Activated CD8-positive, alpha-beta memory T cell treated with anti-CD3 and anti-CD28 coated beads for 36 hours (primary cell): ENCODE results near the gene POLR3GL. TPM values are rescaled to one million over a fixed set of nuclear protein-coding genes. Genes with fewer than 3 reads are reported as not detected.

Experiments
- CTCF ChIA-PET: fragments of 350-600 bp; sonication (Branson Sonifier 250); formaldehyde crosslinking; loops from one replicate; lab custom pipeline; 2021; ENCODE audit warnings: antibody characterized with exemption; lab: Charles Lee
- POLR2A ChIA-PET: fragments of 350-600 bp; sonication (Branson Sonifier 250); formaldehyde crosslinking; loops from one replicate; lab custom pipeline; 2021; ENCODE audit warnings: antibody characterized with exemption; lab: Charles Lee
- total RNA-seq, 2 experiments: library from RNA; stranded (reverse); gene quantifications; one replicate each; pipeline ENCODE4 v1.2.3, GENCODE V29; 2021

Gene POLR3GL
- total RNA-seq, 2 experiments from 2014 or later: 18.1 to 21.9 TPM

- CTCF ChIA-PET: interaction anchor here (2.0 to 7.0 kb wide), 3 partner anchors 17 to 37 kb away, joined by 5 to 47 read pairs (median 8); partner anchors contain the start of gene RBM8A
- POLR2A ChIA-PET: interaction anchor here (0.6 to 1.0 kb wide), 2 partner anchors 90 to 102 kb away, joined by 6 to 9 read pairs; partner anchors contain the start of gene PIAS3
These were observed 3.4 kb upstream of the POLR3GL start for GRCh38 chr1:145961109-145961424.

DNA sequence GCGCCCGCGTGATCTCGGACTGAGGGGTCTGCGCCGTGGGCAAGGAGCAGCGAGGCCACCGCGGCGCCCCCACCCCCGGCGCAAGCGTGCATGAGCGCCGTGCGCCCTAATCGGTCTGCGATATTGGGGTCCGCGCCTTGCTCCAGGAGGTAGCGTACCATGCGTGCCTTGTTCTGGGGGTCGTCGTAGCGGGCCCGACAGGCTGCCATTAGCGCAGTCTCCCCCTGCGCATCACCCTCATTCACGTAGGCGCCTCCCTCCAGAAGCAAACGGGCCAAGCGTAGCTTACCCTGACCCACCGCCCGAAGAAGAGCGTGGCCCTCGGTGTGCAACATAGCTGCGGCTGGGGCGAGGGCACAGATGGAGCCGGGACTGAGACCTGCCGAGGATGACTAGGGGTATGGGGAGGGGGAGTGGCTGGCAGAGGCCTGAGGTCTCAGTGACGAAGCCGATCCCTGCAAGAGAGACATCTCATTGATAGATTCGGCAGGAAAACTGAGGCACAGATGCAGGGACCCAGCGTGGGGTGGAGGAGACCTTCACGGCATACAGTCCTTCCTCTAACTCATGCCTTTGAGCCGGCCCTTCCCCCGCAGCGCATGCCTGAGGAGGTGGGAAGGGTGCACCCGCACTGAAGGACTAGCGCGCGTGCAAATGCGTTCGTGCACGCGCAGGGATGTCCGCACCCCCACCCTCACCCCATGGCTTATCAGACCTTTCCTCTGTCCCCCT lies 2.9 kb upstream of the POLR3GL start:
- POLR2A ChIA-PET: interaction anchor here (0.8 to 1.9 kb wide), 5 partner anchors 17 to 102 kb away, joined by 4 to 7 read pairs (median 5); partner anchors contain the start of genes PIAS3 and RBM8A
- CTCF ChIA-PET: interaction anchor here (0.6 to 7.0 kb wide), 4 partner anchors 17 to 52 kb away, joined by 3 to 47 read pairs (median 6); partner anchors contain the start of gene RBM8A

GRCh38 chr1:145962157-145963102 lies 2.1 kb upstream of the POLR3GL start:
- POLR2A ChIA-PET: interaction anchor here (0.7 to 2.8 kb wide), 11 partner anchors 16 to 117 kb away, joined by 3 to 33 read pairs (median 5); partner anchors contain the start of genes NUDT17, PIAS3, RBM8A and TXNIP
- CTCF ChIA-PET: interaction anchor here (0.6 to 7.0 kb wide), 7 partner anchors 16 to 116 kb away, joined by 3 to 47 read pairs (median 4); partner anchors contain the start of genes NUDT17 and RBM8A

DNA sequence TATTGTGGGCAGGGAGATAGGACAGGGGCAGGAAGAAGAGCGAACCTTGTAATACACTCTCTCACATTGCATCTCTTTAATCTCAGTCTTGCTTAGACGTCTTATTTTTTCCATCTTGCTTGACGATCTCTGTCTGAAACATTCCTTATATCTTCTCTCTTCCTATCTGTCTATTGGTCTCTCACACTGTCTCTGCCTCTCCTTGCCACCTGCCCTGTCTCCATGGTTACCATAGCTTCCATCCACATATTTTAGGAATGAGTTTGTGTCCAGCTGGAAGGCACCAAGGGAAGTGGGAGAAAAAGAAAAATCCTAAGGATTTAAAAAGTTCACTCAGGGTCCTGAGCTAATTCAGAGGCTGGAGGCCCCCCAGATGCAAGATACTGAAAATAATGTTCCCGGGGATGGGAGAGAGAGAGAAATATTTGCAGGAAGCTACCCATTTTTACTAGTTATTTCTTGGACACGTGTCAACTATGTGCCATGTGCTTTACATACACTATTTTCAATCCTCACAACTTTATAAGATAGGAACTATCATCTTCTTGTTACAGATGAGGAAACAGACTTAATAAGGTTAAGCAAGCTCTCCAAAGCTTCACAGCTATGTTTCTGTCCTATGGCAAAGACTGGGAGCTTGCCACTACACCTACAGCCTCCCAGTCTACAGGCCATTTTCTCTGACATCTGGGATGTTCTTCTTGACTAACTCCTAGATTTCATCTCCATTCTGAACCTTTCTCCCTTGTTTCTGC lies 1.0 kb upstream of the POLR3GL start:
- POLR2A ChIA-PET: interaction anchor here (0.9 to 2.8 kb wide), 10 partner anchors 15 to 104 kb away, joined by 3 to 33 read pairs (median 6); partner anchors contain the start of genes PEX11B, PIAS3 and RBM8A
- CTCF ChIA-PET: interaction anchor here (0.7 to 7.0 kb wide), 6 partner anchors 14 to 117 kb away, joined by 3 to 47 read pairs (median 4); partner anchors contain the start of genes NUDT17 and RBM8A

- ChIA-PET POLR2A (interaction anchor here (0.6 to 2.8 kb wide), 9 partner anchors 15 to 87 kb away, joined by 3 to 33 read pairs (median 4); partner anchors contain the start of gene RBM8A), CTCF (interaction anchor here (1.2 to 7.0 kb wide), 5 partner anchors 13 to 47 kb away, joined by 3 to 47 read pairs (median 4); partner anchors contain the start of gene RBM8A)
These were observed 742 bp downstream of the POLR3GL start for GRCh38 chr1:145965119-145965744.

- ChIA-PET CTCF (interaction anchor here (1.3 to 7.0 kb wide), 2 partner anchors 11 to 65 kb away, joined by 3 to 47 read pairs; no protein-coding TSS in a partner anchor), POLR2A (interaction anchor here (0.5 to 0.7 kb wide), 2 partner anchors 70 to 122 kb away, joined by 3 read pairs; partner anchors contain the start of gene NUDT17)
These were observed 2.8 kb downstream of the POLR3GL start for GRCh38 chr1:145967288-145967687.

DNA sequence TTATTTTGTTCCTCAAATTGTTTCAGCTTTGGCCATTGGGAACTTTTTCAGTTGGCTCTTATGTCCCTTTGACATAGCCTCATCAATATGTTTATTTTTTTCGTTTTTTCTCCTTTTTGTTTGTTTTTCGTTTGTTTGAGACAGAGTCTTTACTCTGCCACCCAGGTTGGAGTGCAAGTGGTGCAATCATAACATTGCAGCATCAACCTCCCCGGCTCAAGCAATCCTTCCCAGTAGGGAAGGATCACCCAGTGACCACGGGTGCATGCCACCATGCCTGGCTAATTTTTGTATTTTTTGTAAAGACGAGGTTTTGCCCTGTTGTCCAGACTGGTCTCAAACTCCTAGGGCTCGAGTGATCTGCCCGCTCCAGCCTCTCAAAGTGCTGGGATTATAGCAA lies 8.1 kb downstream of the POLR3GL start:
- ChIA-PET POLR2A (no interaction called here), CTCF (interaction anchor here (0.7 to 1.5 kb wide), 3 partner anchors 34 to 39 kb away, joined by 3 to 4 read pairs (median 3); no protein-coding TSS in a partner anchor)

DNA sequence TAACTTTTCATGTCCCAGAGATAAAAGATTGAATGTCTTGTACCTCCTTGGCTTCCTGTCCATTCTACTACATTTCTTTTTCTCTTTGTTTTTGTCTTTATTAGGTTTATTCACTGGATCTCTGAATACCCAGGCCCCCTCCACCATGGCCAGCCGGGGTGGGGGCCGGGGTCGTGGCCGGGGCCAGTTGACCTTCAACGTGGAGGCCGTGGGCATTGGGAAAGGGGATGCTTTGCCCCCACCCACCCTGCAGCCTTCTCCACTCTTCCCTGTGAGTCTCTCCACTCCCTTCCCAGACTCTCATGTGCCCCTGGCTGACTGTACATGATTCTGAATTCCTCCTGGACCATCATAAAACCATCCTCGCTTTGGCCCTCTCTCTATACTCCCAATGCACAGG lies 10.2 kb downstream of the POLR3GL start:
- POLR2A ChIA-PET: no interaction called here
- CTCF ChIA-PET: interaction anchor here (8.7 kb wide), 1 partner anchor 35 kb away, joined by 161 read pairs; no protein-coding TSS in a partner anchor

- POLR2A ChIA-PET: no interaction called here
- CTCF ChIA-PET: interaction anchor here (8.7 kb wide), 1 partner anchor 35 kb away, joined by 161 read pairs; no protein-coding TSS in a partner anchor
These were observed 10.7 kb downstream of the POLR3GL start for GRCh38 chr1:145975216-145975615.

DNA sequence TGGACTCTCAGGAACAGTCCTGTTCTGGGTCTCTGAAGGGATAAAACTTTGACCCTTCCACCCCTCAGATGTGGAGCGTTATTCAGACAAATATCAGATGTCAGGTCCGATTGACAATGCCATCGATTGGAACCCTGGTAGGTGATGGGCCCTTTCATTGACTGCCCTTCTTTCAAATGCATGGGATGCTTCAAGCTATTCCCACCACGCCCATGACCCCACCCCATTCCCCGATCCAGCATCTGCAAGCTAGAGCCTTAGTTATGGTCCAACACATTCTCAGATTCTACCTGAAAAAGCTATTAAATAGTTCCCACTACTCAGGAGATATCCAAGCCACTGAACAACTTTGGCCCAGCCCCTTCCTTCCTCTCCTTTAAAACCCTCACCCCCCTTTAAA lies 12.5 kb downstream of the POLR3GL start:
- CTCF ChIA-PET: interaction anchor here (0.7 to 8.7 kb wide), 18 partner anchors 12 to 149 kb away, joined by 3 to 161 read pairs (median 8); partner anchors contain the start of genes ANKRD34A, LIX1L, PIAS3 and POLR3GL
- POLR2A ChIA-PET: interaction anchor here (0.5 to 1.0 kb wide), 2 partner anchors 29 to 30 kb away, joined by 3 to 4 read pairs; no protein-coding TSS in a partner anchor

DNA sequence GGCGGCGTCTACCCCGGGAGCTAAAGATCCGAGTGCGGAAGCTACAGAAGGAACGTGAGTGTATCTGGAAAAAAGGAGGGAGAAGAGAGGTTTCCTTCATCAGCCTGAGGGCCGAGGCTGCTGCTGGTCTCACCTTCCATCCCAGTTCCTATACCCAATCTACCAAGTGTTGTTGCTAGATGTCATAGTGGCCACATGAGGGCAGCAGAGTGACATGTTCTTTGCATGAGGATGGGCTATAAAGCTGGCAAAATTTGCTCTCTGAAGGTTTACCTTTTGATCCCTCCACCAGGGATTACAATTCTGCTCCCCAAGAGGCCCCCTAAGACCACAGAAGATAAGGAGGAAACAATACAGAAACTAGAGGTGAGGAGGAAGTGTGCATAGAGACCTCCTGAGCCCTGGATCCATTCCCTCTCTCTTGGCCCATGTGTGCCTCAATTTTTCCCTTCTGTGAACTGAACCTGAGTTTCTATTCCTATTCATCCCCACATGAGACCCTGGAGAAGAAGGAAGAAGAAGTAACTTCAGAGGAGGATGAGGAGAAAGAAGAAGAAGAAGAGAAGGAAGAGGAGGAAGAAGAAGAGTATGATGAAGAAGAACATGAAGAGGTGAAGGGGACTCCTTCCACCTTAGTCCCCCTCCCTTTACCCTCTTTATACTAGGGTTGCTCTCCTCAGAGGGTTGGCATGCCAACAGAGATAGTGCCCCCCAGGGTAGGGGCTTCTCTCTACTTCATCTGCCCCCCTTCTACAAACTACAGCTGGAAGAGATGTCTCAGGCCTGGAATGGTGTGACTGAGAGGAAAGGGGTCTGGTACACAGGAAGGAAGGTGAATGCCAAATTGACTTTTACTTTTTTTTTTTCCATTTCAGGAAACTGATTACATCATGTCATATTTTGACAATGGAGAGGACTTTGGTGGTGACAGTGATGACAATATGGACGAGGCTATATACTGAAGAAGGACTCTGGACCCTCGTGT lies 13.3 kb downstream of the POLR3GL start:
- CTCF ChIA-PET: interaction anchor here (0.7 to 8.7 kb wide), 22 partner anchors 9 to 149 kb away, joined by 3 to 161 read pairs (median 6); partner anchors contain the start of genes ANKRD34A, LIX1L, NUDT17 and PEX11B
- POLR2A ChIA-PET: interaction anchor here (0.5 to 3.7 kb wide), 8 partner anchors 15 to 74 kb away, joined by 3 to 28 read pairs (median 6); partner anchors contain the start of gene TXNIP

- CTCF ChIA-PET: interaction anchor here (1.1 to 8.7 kb wide), 16 partner anchors 9 to 133 kb away, joined by 4 to 161 read pairs (median 9); partner anchors contain the start of genes ANKRD34A, LIX1L, NUDT17 and PEX11B
- POLR2A ChIA-PET: interaction anchor here (1.0 to 3.7 kb wide), 8 partner anchors 14 to 73 kb away, joined by 3 to 28 read pairs (median 6); partner anchors contain the start of gene TXNIP
These were observed 14.0 kb downstream of the POLR3GL start for GRCh38 chr1:145978471-145978853.

DNA sequence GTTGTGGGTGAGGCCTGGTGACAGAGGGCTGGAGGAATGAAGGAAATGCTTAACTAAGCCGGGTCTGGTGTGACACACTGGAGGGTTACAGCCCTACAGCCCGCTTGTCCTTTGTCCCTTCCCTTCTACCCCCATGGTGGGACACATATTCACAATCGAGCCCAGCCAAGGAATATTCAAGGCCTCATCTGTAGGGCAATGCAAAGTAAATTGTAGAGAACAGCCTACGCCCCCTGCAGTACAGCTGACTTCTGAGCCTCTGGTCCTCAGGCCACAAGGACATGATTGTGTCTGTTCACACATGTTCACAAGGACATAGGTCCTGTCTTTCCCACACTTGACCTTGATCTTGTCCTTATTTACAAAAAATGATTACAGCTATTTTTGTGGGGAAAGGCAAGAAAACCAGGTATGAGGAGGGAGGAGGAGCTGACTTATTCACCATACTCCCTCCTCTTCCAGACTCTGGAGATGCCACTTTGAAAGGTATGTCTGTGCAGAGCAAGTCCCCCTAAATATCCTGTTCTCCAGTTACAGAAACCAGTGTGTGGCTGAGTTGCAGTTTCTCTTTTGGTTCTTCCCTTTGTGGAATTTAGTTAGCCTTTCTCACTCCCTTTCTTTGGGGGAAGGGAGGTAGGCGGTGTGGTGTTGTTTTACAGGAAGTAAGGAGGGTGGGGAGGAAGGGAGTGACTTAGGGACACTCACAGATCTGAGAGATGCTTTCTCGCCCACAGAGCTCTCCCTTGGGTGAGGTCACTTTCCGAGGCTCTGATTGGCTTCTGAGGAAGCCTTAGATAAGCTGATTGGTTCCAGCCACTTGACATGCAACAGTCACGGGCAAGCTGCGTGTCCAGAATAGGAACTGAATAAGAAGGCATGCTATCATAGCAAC lies 14.6 kb downstream of the POLR3GL start:
- ChIA-PET POLR2A (interaction anchor here (1.0 to 3.7 kb wide), 12 partner anchors 10 to 121 kb away, joined by 3 to 28 read pairs (median 6); partner anchors contain the start of genes ANKRD34A, POLR3GL and TXNIP), CTCF (interaction anchor here (1.1 to 8.7 kb wide), 14 partner anchors 8 to 134 kb away, joined by 3 to 161 read pairs (median 10); partner anchors contain the start of genes ANKRD34A, NUDT17, PEX11B and POLR3GL)
